GM23248 (cell line): Measurements from ENCODE around the gene POFUT2. TPM values are rescaled to one million over a fixed set of nuclear protein-coding genes. Genes with fewer than 3 reads are reported as not detected.

Experiments
- DNase-seq: peaks from one replicate; pipeline ENCODE4 v3.0.0-alpha.2; 2015
- H2AFZ ChIP-seq: fragments of 200-600 bp; sonication (generic); 2 replicates; pipeline ENCODE4 v1.6.1; 2016; ENCODE audit warnings: antibody characterized with exemption
- H3F3A ChIP-seq: fragments of 200-600 bp; sonication (generic); 2 replicates; pipeline ENCODE4 v1.6.1; 2016; ENCODE audit warnings: mild to moderate bottlenecking, antibody characterized with exemption, mixed run types; ENCODE audit not compliant: insufficient read depth
- H3K27ac ChIP-seq: fragments of 200-600 bp; sonication (generic); 2 replicates; pipeline ENCODE4 v1.5.1; 2016; ENCODE audit warnings: mild to moderate bottlenecking
- H3K27me3 ChIP-seq: fragments of 200-600 bp; sonication (generic); replicated peaks from 2 replicates; pipeline ENCODE4 v1.6.1; 2016; ENCODE audit warnings: mild to moderate bottlenecking; ENCODE audit not compliant: insufficient read depth
- H3K36me3 ChIP-seq: fragments of 200-600 bp; sonication (generic); 2 replicates; pipeline ENCODE4 v1.6.1; 2016; ENCODE audit warnings: low read depth, mild to moderate bottlenecking
- H3K4me1 ChIP-seq: fragments of 200-600 bp; sonication (generic); 2 replicates; pipeline ENCODE4 v1.6.1; 2016; ENCODE audit warnings: mild to moderate bottlenecking; ENCODE audit not compliant: insufficient read depth
- H3K4me2 ChIP-seq: fragments of 200-600 bp; sonication (generic); one replicate; pipeline ENCODE4 v1.6.1; 2016; ENCODE audit warnings: mild to moderate bottlenecking; ENCODE audit not compliant: unreplicated experiment
- H3K4me3 ChIP-seq: fragments of 200-600 bp; sonication (generic); 2 replicates; pipeline ENCODE4 v1.5.1; 2016; ENCODE audit warnings: mild to moderate bottlenecking
- H3K79me2 ChIP-seq: fragments of 200-600 bp; sonication (generic); 2 replicates; pipeline ENCODE4 v1.6.1; 2016; ENCODE audit warnings: mild to moderate bottlenecking; ENCODE audit not compliant: insufficient read depth
- H3K9ac ChIP-seq: fragments of 200-600 bp; sonication (generic); 2 replicates; pipeline ENCODE4 v1.6.1; 2016; ENCODE audit warnings: mild to moderate bottlenecking
- H3K9me2 ChIP-seq: fragments of 200-600 bp; sonication (generic); 2 replicates; pipeline ENCODE4 v1.6.1; 2016; ENCODE audit warnings: mixed run types, mild to moderate bottlenecking, moderate library complexity; ENCODE audit not compliant: insufficient read depth
- H3K9me3 ChIP-seq: fragments of 200-600 bp; sonication (generic); one replicate; pipeline ENCODE4 v1.6.1; 2017; ENCODE audit warnings: low read depth
- H4K20me1 ChIP-seq: fragments of 200-600 bp; sonication (generic); 2 replicates; pipeline ENCODE4 v1.6.0; 2016; ENCODE audit not compliant: insufficient read depth
- EZH2 ChIP-seq: fragments of 200-600 bp; sonication (generic); IDR thresholded peaks from 2 replicates; pipeline ENCODE4 v1.6.1; 2018; ENCODE audit warnings: antibody characterized with exemption, mild to moderate bottlenecking; ENCODE audit not compliant: insufficient read depth, poor library complexity, severe bottlenecking
- EZH2phosphoT487 ChIP-seq: fragments of 200-600 bp; sonication (generic); IDR thresholded peaks from 2 replicates; pipeline ENCODE4 v1.6.1; 2018; ENCODE audit warnings: antibody characterized with exemption, moderate library complexity, mild to moderate bottlenecking, low read depth; ENCODE audit not compliant: insufficient read depth
- WGBS, 2 experiments: methylation state at CpG; one replicate each; pipeline ENCODE4 v1.1.6; 2015 to 2017; ENCODE audit warnings: low lambda C conversion rate in 2 of 2, low coverage in 1 of 2; ENCODE audit errors: missing lambda C conversion rate in 2 of 2; 5-methylcytosine and 5-hydroxymethylcytosine counted together
- in situ Hi-C: fragments of 300-500 bp; cut with MboI; formaldehyde crosslinking; loops from 2 replicates; pipeline ENCODE4 v1.15.0; 2020
- polyA plus RNA-seq: library from polyadenylated mRNA; unstranded; fragments of >200 nt; fragmentation: Nextera tagmentation; extraction: Ambion mirVana; gene quantifications from 2 replicates; pipeline ENCODE4 v1.2.1, GENCODE V29; 2016
- total RNA-seq: library from RNA; depleted of rRNA; stranded (reverse); fragments of >200 nt; shearing (Covaris generic); gene quantifications from 2 replicates; pipeline ENCODE4 v1.2.3, GENCODE V29; 2014

The POFUT2 gene
- total and polyA plus RNA-seq, 2 experiments from 2014 or later: 30.1 to 48.2 TPM

DNA sequence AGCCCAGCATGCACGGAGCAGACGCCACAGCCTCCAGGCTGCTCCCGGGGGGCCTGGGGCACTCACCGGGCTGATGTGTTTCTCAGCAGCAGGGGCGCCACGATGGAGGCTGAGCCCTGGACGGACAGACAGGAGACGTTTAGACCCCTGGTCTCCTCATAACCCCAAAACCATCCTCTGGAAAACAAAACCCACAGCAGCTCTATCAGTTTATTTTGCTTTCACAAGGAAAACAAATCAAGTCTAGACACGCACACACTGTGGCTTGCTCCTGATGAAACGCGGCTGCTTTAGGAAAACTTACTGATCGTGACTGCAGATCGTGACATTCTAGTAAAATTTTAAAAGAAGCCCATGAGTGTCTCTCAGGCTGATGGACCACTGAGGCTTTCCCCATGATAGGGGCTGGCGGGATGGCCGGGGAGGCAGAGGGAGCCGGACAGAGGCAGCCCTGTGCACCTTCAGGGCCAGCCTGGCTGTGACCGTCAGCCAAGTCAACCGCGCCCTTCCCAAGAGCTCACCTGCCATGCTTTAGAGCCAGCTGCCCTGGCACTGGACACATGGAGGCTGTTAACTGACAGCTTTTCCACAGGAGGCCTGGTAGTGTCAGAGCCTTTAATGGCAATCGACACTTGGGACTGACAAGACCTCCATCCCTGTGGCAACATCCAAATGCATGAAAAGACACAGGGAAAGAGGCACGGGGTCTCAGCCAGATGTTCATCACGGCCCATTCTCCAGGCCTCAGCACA, 5.2 kb downstream of the POFUT2 start:
- H3K36me3 ChIP-seq: peaks cover 41% of the 10 kb centered on the region

DNA sequence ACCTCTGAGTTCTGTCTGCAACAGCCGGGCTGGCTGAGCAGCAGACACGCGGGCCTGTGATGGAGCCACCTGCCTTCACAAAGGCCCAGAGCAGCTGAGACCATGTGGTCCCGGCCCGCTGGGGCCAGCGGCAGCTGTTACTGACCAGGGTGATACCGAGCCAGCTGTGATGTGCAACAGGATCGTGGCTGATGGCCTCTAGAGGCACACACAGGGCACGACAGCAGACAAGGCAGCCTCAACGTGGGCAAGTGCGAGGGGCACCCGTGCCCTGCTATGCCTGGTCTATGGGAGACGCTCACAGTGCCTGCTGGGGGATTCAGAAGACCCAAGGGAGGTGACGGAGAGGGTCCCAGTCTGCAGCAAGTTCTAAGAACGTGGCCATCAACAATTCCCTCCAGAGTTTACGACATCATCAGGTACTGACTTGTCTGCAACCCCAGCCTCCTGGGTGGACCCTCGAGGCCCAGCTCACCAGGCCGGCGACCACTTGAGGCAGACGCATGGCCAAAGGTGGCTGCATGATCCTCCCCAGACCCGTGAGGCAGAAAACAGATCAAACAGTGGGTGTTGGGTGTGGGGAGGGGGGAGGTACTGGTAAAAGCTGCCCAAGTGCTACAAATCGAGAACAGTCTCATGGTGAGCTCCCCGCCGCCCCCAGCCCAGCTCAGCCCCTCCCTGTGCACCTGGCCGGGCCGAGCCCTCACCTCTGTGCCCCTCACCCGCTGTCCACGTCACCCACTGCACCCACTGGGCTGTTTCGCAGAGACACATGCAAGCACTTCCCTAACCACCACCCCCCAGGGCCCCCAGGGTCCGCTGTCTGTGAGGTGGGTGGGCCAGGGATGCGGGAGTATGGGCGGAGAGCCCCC, 6.0 kb downstream of the POFUT2 start:
- H3K27ac ChIP-seq: no peak overlapping the region
- H3K79me2 ChIP-seq: peaks cover 91% of the 10 kb centered on the region
- in situ Hi-C loops: loop anchor here (25.0 kb wide), 1 partner anchor 556 kb away; no protein-coding TSS in a partner anchor

More for the DNA sequence above, 5.2 kb downstream of the POFUT2 start:
- H2AFZ ChIP-seq: no peak overlapping the region
- in situ Hi-C loops: loop anchor here (25.0 kb wide), 1 partner anchor 555 kb away; no protein-coding TSS in a partner anchor
- H3K27me3 ChIP-seq: no peaks in the 10 kb centered on the region
- no peaks in the 10 kb centered on the region for H4K20me1 ChIP-seq
- no peaks in the 10 kb centered on the region for H3K9me3 ChIP-seq
- H3F3A ChIP-seq: no peaks in the 10 kb centered on the region
- H3K9ac ChIP-seq: no peak overlapping the region
- H3K79me2 ChIP-seq: peaks cover 92% of the 10 kb centered on the region
- H3K4me1 ChIP-seq: peaks cover 6% of the 10 kb centered on the region; the same call in 1 of the 2 replicates
- H3K9me2 ChIP-seq: no peaks in the 10 kb centered on the region
- TF ChIP-seq EZH2: no peak
- TF ChIP-seq EZH2phosphoT487: no peak
- DNase-seq: no peak
- WGBS, 2 experiments: 86 to 90% methylated on average over 19 to 22 of the region's 22 CpGs
- H3K27ac ChIP-seq: no peak overlapping the region
- no peak overlapping the region for H3K4me3 ChIP-seq
- no peak overlapping the region for H3K4me2 ChIP-seq

DNA sequence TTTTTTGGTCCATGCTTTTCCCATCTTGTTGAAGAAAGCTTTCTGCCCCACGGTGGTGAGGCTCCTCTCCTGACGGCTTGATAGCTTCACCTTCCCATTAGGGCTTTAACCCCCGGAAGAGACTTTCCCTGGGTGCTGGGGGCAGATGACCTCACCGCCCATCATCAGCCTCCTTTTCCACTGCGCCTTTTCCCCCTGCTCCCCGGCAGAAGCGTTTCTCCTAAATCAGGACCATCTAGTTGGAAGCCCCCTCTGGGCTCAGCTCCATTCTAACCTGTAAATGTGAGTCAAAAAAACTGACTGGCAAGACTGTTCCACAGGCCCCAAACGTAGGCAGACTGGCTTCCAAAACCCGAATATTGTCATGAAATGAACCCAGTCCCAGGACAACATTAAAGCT, 6.7 kb downstream of the POFUT2 start:
- Histone ChIP-seq H3K4me1 (0 out of 2 replicates have a peak, but pooled peaks cover under 1% of the 10 kb centered on the region), H3K4me3 (no peak overlapping the region), H3K9me2 (no peaks in the 10 kb centered on the region), H3K79me2 (peaks cover 91% of the 10 kb centered on the region), H3K4me2 (no peak overlapping the region), H4K20me1 (no peaks in the 10 kb centered on the region), H3F3A (no peaks in the 10 kb centered on the region), H3K27me3 (no peaks in the 10 kb centered on the region), H3K27ac (no peak overlapping the region), H3K9ac (no peak overlapping the region), H2AFZ (no peak overlapping the region), H3K36me3 (peaks cover 52% of the 10 kb centered on the region), H3K9me3 (no peaks in the 10 kb centered on the region)
- in situ Hi-C loops: loop anchor here (25.0 kb wide), 1 partner anchor 556 kb away; no protein-coding TSS in a partner anchor
- TF ChIP-seq EZH2phosphoT487: no peak
- no peak for TF ChIP-seq EZH2
- 82% methylated on average over 9 of the region's 9 CpGs for WGBS, 2 experiments
- DNase-seq: no peak

More for the DNA sequence above, 6.0 kb downstream of the POFUT2 start:
- H3F3A ChIP-seq: no peaks in the 10 kb centered on the region
- no peak overlapping the region for H2AFZ ChIP-seq
- no peaks in the 10 kb centered on the region for H3K9me2 ChIP-seq
- TF ChIP-seq EZH2phosphoT487: no peak
- no peak for TF ChIP-seq EZH2
- no peaks in the 10 kb centered on the region for H3K27me3 ChIP-seq
- no peak overlapping the region for H3K4me2 ChIP-seq
- peaks cover 47% of the 10 kb centered on the region for H3K36me3 ChIP-seq
- no peak overlapping the region for H3K4me3 ChIP-seq
- peaks cover 6% of the 10 kb centered on the region; the same call in 1 of the 2 replicates for H3K4me1 ChIP-seq
- no peak overlapping the region for H3K9ac ChIP-seq
- 94% methylated on average over 27 to 32 of the region's 32 CpGs for WGBS, 2 experiments
- no peak for DNase-seq
- H3K9me3 ChIP-seq: no peaks in the 10 kb centered on the region
- H4K20me1 ChIP-seq: no peaks in the 10 kb centered on the region

DNA sequence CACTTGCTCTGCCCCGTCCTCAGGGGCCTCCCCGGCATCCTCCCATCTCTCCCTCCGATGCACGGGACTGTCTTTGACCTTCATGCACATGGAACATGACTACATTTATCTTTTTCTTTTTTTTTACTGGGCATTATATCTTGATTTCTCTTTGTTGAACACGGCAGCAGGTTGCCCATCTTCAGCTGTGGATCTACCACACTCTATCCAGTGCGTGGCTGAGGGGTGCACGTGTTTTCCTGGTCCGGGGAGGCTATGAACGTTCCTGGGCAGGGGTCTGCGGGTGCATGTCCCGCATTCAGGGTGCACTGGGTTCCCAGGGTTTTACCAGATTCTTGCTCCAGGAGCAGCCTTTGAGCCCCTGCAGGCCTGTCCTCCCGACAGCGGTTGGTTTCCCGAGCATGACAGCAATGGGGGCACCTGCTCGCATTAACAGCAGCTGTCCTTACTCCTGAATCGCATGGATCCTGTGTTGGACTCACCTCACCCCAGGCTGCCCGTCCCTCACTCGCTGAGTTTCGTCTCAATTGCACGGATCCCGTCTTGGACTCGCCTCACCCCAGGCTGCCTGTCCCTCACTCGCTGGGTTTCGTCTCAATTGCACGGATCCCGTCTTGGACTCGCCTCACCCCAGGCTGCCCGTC, 7.4 kb downstream of the POFUT2 start:
- 92% methylated on average over 28 of the region's 28 CpGs for WGBS, 2 experiments
- in situ Hi-C loops: loop anchor here (25.0 kb wide), 1 partner anchor 557 kb away; no protein-coding TSS in a partner anchor

More for the DNA sequence above, 7.4 kb downstream of the POFUT2 start:
- H3K4me3 ChIP-seq: no peak overlapping the region
- H3F3A ChIP-seq: no peaks in the 10 kb centered on the region
- no peak overlapping the region for H3K4me2 ChIP-seq
- H3K27me3 ChIP-seq: no peaks in the 10 kb centered on the region
- H2AFZ ChIP-seq: no peak overlapping the region
- DNase-seq: no peak
- H3K4me1 ChIP-seq: no peaks in the 10 kb centered on the region
- TF ChIP-seq EZH2: no peak
- no peak for TF ChIP-seq EZH2phosphoT487
- H3K9me3 ChIP-seq: no peaks in the 10 kb centered on the region
- peaks cover 51% of the 10 kb centered on the region for H3K36me3 ChIP-seq
- H4K20me1 ChIP-seq: no peaks in the 10 kb centered on the region; the same call in 1 of the 2 replicates
- H3K79me2 ChIP-seq: peaks cover 91% of the 10 kb centered on the region
- H3K9ac ChIP-seq: no peak overlapping the region
- no peaks in the 10 kb centered on the region for H3K9me2 ChIP-seq
- no peak overlapping the region for H3K27ac ChIP-seq
